Measurements from ENCODE around the gene FYN. TPM values are rescaled to one million over a fixed set of nuclear protein-coding genes. Genes with fewer than 3 reads are reported as not detected.

FYN gene
- polyA plus RNA-seq, 1 experiment, result 55.1 TPM

DNA sequence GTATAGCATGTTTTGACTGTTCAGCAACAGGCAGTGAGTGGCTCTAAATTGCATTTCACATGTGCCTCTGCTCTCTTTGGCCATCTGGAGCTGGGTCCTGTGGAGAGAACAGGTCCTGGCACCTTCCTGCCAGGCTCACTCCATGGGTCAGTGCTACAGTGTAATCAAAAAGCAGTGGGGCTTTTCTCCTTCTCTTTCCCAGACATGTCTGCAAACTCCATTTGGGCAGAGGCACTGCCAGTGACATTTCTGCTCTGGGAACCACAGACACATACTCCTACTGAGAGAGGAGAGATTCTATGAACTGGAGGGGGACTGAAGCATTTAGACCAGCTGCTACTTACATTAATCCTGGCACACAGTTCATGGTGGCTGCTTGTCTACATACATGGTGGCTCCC lies 199.3 kb downstream of the FYN start:
- no peak overlapping the region for H3K4me3 ChIP-seq (ENCODE audit: low read depth, low read length)
- CTCF ChIA-PET, result interaction anchor here (1.5 kb wide), 1 partner anchor 9 kb away, joined by 9 read pairs; no protein-coding TSS in a partner anchor
- POLR2A ChIA-PET, result no interaction called here
- DNase-seq (ENCODE audit: low read depth), result no peak
- peaks cover 6% of the 10 kb centered on the region; the same call in 1 of the 2 replicates for H3K36me3 ChIP-seq (ENCODE audit: control insufficient read depth, insufficient read depth, low read length)
- no peaks in the 10 kb centered on the region for H3K27me3 ChIP-seq (ENCODE audit: control insufficient read depth, insufficient read depth, low read length)
- TF ChIP-seq, protein P1, sequence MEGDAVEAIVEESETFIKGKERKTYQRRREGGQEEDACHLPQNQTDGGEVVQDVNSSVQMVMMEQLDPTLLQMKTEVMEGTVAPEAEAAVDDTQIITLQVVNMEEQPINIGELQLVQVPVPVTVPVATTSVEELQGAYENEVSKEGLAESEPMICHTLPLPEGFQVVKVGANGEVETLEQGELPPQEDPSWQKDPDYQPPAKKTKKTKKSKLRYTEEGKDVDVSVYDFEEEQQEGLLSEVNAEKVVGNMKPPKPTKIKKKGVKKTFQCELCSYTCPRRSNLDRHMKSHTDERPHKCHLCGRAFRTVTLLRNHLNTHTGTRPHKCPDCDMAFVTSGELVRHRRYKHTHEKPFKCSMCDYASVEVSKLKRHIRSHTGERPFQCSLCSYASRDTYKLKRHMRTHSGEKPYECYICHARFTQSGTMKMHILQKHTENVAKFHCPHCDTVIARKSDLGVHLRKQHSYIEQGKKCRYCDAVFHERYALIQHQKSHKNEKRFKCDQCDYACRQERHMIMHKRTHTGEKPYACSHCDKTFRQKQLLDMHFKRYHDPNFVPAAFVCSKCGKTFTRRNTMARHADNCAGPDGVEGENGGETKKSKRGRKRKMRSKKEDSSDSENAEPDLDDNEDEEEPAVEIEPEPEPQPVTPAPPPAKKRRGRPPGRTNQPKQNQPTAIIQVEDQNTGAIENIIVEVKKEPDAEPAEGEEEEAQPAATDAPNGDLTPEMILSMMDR (IDR thresholded peaks at IDR 0.05; ENCODE audit: insufficient read depth, low read depth, low read length), result no peak

DNA sequence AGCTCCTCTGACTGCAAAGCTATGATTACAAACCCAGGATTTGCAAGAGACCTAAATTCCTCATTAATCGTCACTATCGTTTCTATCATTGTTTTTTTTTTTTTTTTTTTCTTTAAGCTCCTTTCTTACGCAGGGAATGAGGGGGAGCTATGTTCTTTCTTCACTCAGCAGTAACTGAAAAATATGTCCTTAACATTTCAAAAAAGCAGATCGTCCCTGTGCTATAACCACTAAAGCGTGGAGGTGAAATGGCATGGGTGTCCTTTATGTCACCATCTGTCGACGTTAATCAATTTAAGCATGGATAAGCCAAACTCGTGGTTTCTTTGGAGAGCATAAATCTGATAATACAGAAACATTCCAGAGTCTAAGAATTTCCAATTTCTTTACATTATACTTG lies 199.7 kb downstream of the FYN start:
- H3K27me3 ChIP-seq (ENCODE audit: control insufficient read depth, insufficient read depth, low read length), result no peaks in the 10 kb centered on the region
- TF ChIP-seq, protein P1 (IDR thresholded peaks at IDR 0.05; ENCODE audit: insufficient read depth, low read depth, low read length), result no peak
- ChIA-PET CTCF (interaction anchor here (1.5 kb wide), 1 partner anchor 9 kb away, joined by 9 read pairs; no protein-coding TSS in a partner anchor), POLR2A (no interaction called here)
- peaks cover 6% of the 10 kb centered on the region; the same call in 1 of the 2 replicates for H3K36me3 ChIP-seq (ENCODE audit: control insufficient read depth, insufficient read depth, low read length)
- no peak for DNase-seq (ENCODE audit: low read depth)
- H3K4me3 ChIP-seq (ENCODE audit: low read depth, low read length), result no peak overlapping the region

DNA sequence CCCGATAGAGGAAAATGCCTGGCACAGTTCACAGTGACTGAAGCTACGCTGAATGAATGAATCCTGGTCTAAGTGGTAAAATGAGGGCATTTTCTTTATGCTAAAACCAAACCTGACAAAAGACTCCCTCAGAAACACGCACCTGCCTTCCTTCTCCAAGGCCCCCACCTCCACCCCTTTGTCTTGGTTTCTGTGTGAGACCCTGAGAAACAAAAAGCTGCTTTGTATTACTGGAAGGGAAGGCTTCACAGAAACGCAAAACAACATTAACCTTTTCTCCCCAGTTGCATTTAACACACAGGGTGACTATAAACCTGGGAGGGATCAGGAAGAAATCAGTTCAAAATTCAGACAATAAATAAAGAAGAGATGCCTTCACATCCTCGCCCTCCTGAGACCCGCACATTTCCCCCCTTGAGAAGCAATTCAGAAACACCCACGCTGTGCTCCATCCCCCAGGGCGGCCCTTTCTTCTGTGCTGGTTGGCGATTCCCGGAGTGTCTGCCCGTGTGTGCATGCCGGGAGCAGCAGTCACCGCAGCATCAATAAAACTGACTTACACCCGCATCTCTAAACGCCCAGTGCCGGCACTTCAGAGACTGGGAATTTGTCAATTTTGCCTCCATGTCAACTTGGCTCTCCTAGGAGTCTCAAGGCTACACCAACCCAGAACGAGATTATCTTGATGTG lies 200.3 kb downstream of the FYN start:
- ChIA-PET CTCF (interaction anchor here (1.5 kb wide), 1 partner anchor 10 kb away, joined by 9 read pairs; no protein-coding TSS in a partner anchor), POLR2A (no interaction called here)
- Histone ChIP-seq H3K27me3 (ENCODE audit: control insufficient read depth, insufficient read depth, low read length) (no peaks in the 10 kb centered on the region), H3K36me3 (ENCODE audit: control insufficient read depth, insufficient read depth, low read length) (peaks cover 6% of the 10 kb centered on the region; the same call in 1 of the 2 replicates), H3K4me3 (ENCODE audit: low read depth, low read length) (no peak overlapping the region)
- TF ChIP-seq, protein P1 (IDR thresholded peaks at IDR 0.05; ENCODE audit: insufficient read depth, low read depth, low read length), result no peak
- no peak for DNase-seq (ENCODE audit: low read depth)

DNA sequence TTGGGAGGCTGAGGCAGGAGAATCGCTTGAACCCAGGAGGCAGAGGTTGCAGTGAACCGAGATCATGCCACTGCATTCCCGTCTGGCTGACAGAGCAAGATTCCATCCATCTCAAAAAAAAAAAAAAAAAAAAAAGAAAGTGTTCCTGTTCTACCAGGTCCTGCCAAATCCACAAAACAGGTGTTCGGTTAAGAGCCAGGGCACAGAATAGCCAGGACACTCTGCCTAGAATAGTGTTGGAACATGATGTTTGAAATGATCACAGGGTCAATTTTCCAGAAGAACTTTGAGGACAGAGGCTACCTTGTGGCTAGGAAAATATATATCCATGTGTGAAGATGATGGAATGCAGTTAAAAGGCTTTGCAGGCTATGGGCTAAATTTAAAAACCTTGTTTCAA lies 203.9 kb downstream of the FYN start:
- POLR2A ChIA-PET, result no interaction called here
- Histone ChIP-seq H3K36me3 (ENCODE audit: control insufficient read depth, insufficient read depth, low read length) (peaks cover 5% of the 10 kb centered on the region), H3K27me3 (ENCODE audit: control insufficient read depth, insufficient read depth, low read length) (no peaks in the 10 kb centered on the region), H3K4me3 (ENCODE audit: low read depth, low read length) (no peak overlapping the region)
- no peak for DNase-seq (ENCODE audit: low read depth)
- TF ChIP-seq, protein P1 (IDR thresholded peaks at IDR 0.05; ENCODE audit: insufficient read depth, low read depth, low read length), result no peak
- CTCF ChIA-PET, result interaction anchor here (1.5 to 2.0 kb wide), 2 partner anchors 9 to 11 kb away, joined by 6 read pairs; no protein-coding TSS in a partner anchor

DNA sequence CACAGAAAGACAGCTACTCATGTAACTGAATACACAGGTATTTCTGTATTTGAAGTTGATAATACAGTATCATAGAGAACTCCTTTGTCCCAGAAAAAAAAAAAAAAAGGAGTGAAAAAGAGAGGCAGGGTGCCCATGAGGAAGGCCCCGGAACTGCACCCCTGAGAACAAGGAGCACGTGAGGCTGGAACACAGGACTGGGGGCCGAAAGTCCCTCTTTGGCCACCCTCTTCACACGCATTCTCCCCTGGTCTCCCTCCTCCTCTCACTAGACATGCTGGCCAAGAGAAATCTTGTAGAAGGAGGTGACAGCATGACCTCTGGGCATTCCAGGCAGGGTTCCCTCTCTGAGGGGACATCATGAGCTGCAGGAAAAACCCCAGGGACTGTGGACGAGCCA lies 204.8 kb downstream of the FYN start:
- peaks cover 4% of the 10 kb centered on the region; the same call in 1 of the 2 replicates for H3K36me3 ChIP-seq (ENCODE audit: control insufficient read depth, insufficient read depth, low read length)
- ChIA-PET CTCF (interaction anchor here (1.2 to 1.5 kb wide), 4 partner anchors 9 to 26 kb away, joined by 3 to 6 read pairs (median 5); no protein-coding TSS in a partner anchor), POLR2A (no interaction called here)

More for the DNA sequence above, 204.8 kb downstream of the FYN start:
- H3K27me3 ChIP-seq (ENCODE audit: control insufficient read depth, insufficient read depth, low read length), result no peaks in the 10 kb centered on the region
- H3K4me3 ChIP-seq (ENCODE audit: low read depth, low read length), result no peak overlapping the region
- TF ChIP-seq, protein P1 (IDR thresholded peaks at IDR 0.05; ENCODE audit: insufficient read depth, low read depth, low read length), result peak; percentile 38
- DNase-seq (ENCODE audit: low read depth), result no peak

Measured in BJ (cell line).